Vagina (tissue), 2 donors: ENCODE data around the gene CD58.

Experiments
- POLR2A ChIP-seq, 2 donors: fragments of 450-650 bp; IDR thresholded peaks; one replicate each; pipeline ENCODE4 v1.6.1; 2017; ENCODE audit warnings: antibody characterized with exemption in 2 of 2, mild to moderate bottlenecking in 2 of 2, moderate library complexity in 2 of 2
- POLR2AphosphoS5 ChIP-seq, 2 donors: sonication (generic); formaldehyde crosslinking; IDR thresholded peaks; one replicate each; pipeline ENCODE4 v1.9.0; 2017; ENCODE audit warnings: antibody characterized with exemption in 2 of 2, mild to moderate bottlenecking in 2 of 2, low read depth in 1 of 2; ENCODE audit not compliant: insufficient read depth in 1 of 2
- TF ChIP-seq, protein P1 (sequence below), 3 experiments: fragments of 450-650 bp in 2 of 3; fragments of 200-600 bp in 1 of 3; sonication (generic) in 1 of 3; IDR thresholded peaks; one replicate each; pipeline ENCODE4 v1.5.1; 2017 to 2019; ENCODE audit warnings: antibody characterized with exemption in 3 of 3, mild to moderate bottlenecking in 2 of 3, moderate library complexity in 2 of 3

DNA sequence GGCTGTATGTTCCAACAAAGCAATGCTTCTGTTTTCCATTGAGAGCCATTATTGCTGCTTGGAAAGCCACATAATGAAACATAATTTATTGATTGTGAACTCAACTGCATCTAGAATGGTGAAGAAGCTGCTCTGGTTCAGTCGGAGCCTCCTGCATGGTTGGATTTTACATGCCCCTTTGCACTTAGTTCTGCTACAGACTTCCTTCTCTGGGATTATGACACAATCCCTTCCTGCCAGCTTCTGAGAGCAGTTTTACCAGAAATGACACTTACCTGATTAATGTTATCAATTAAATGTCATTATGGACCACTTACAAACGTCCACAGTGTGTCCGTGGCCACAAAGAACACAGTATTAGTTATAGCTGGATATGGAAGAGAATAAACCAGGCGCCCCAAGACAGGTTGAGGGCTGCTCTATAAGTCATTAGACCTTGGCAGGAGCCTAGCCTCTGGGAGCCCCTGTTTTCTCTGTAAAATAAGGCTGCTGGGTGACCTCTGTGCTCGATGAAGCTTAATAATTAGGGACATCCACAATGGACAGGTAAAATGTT is 7.0 kb upstream of the CD58 start:
- TF ChIP-seq, protein P1, sequence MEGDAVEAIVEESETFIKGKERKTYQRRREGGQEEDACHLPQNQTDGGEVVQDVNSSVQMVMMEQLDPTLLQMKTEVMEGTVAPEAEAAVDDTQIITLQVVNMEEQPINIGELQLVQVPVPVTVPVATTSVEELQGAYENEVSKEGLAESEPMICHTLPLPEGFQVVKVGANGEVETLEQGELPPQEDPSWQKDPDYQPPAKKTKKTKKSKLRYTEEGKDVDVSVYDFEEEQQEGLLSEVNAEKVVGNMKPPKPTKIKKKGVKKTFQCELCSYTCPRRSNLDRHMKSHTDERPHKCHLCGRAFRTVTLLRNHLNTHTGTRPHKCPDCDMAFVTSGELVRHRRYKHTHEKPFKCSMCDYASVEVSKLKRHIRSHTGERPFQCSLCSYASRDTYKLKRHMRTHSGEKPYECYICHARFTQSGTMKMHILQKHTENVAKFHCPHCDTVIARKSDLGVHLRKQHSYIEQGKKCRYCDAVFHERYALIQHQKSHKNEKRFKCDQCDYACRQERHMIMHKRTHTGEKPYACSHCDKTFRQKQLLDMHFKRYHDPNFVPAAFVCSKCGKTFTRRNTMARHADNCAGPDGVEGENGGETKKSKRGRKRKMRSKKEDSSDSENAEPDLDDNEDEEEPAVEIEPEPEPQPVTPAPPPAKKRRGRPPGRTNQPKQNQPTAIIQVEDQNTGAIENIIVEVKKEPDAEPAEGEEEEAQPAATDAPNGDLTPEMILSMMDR (IDR thresholded peaks at IDR 0.05), result no peak
- no peak for TF ChIP-seq POLR2AphosphoS5 (IDR thresholded peaks at IDR 0.05; ENCODE audit: insufficient read depth in 1 of 2, low read depth in 1 of 2)
- TF ChIP-seq POLR2A (IDR thresholded peaks at IDR 0.05), result no peak
